ENCODE results near the gene PROM2. TPM values are rescaled to one million over a fixed set of nuclear protein-coding genes. Genes with fewer than 3 reads are reported as not detected.

Gene PROM2
- total RNA-seq, 2 donors from 2014 or later: 2.2 to 2.3 TPM

- Histone ChIP-seq H3K36me3 (ENCODE audit: control insufficient read depth, insufficient read depth, low read length) (no peaks in the 10 kb centered on the region), H3K4me1 (ENCODE audit: control insufficient read depth, insufficient read depth, low read length) (no peaks in the 10 kb centered on the region), H3K27me3 (ENCODE audit: control insufficient read depth, insufficient read depth, low read length, poor library complexity, severe bottlenecking) (no peaks in the 10 kb centered on the region), H3K4me3 (ENCODE audit: low read length) (no peak overlapping the region), H3K27ac (ENCODE audit: low read depth, low read length) (no peak overlapping the region), H3K9me3 (ENCODE audit: control insufficient read depth, low read length) (no peaks in the 10 kb centered on the region), H3K9ac (ENCODE audit: extremely low read depth, low read length, poor library complexity, severe bottlenecking) (no peak overlapping the region)
- Mint-ChIP-seq H3K4me1 (no peaks in the 10 kb centered on the region), H3K27me3 (ENCODE audit: insufficient read depth) (no peaks in the 10 kb centered on the region), H3K27ac (no peak overlapping the region), H3K9me3 (no peaks in the 10 kb centered on the region), H3K4me3 (no peak overlapping the region), H3K36me3 (ENCODE audit: low read depth) (no peaks in the 10 kb centered on the region)
- TF ChIP-seq CTCF (conservative IDR thresholded peaks at IDR 0.05): peak; percentile 15
- DNase-seq: peak; percentile 58
- 86 to 95% methylated on average over 3 to 5 of the region's 5 CpGs for WGBS, 2 experiments (ENCODE audit: insufficient coverage in 1 of 2, insufficient read length in 1 of 2)
Measured at GRCh38 chr2:95307036-95307435, 32.8 kb downstream of the PROM2 start.

GRCh38 chr2:95307878-95308277, 33.6 kb downstream of the PROM2 start:
- H3K9me3 ChIP-seq (ENCODE audit: control insufficient read depth, low read length): no peaks in the 10 kb centered on the region
- no peaks in the 10 kb centered on the region for H3K36me3 ChIP-seq (ENCODE audit: control insufficient read depth, insufficient read depth, low read length)
- no peaks in the 10 kb centered on the region for H3K9me3 Mint-ChIP-seq
- no peaks in the 10 kb centered on the region for H3K4me1 ChIP-seq (ENCODE audit: control insufficient read depth, insufficient read depth, low read length)
- no peaks in the 10 kb centered on the region for H3K36me3 Mint-ChIP-seq (ENCODE audit: low read depth)
- no peaks in the 10 kb centered on the region for H3K27me3 ChIP-seq (ENCODE audit: control insufficient read depth, insufficient read depth, low read length, poor library complexity, severe bottlenecking)
- H3K27ac Mint-ChIP-seq: no peak overlapping the region
- no peaks in the 10 kb centered on the region for H3K4me1 Mint-ChIP-seq
- 80 to 100% methylated on average over 2 to 8 of the region's 8 CpGs for WGBS, 2 experiments (ENCODE audit: insufficient coverage in 1 of 2, insufficient read length in 1 of 2)
- no peak for TF ChIP-seq CTCF (conservative IDR thresholded peaks at IDR 0.05)
- H3K27ac ChIP-seq (ENCODE audit: low read depth, low read length): no peak overlapping the region
- H3K27me3 Mint-ChIP-seq (ENCODE audit: insufficient read depth): no peaks in the 10 kb centered on the region
- no peak for DNase-seq
- H3K9ac ChIP-seq (ENCODE audit: extremely low read depth, low read length, poor library complexity, severe bottlenecking): no peak overlapping the region
- no peak overlapping the region for H3K4me3 Mint-ChIP-seq
- no peak overlapping the region for H3K4me3 ChIP-seq (ENCODE audit: low read length)

- TF ChIP-seq CTCF (conservative IDR thresholded peaks at IDR 0.05): no peak
- DNase-seq: no peak
- H3K36me3 ChIP-seq (ENCODE audit: control insufficient read depth, insufficient read depth, low read length): no peaks in the 10 kb centered on the region
- H3K27ac Mint-ChIP-seq: no peak overlapping the region
- H3K4me3 Mint-ChIP-seq: no peak overlapping the region
- no peak overlapping the region for H3K4me3 ChIP-seq (ENCODE audit: low read length)
- WGBS, 2 experiments (ENCODE audit: insufficient coverage in 1 of 2, insufficient read length in 1 of 2): 84 to 89% methylated on average over 7 to 12 of the region's 12 CpGs
- H3K9me3 Mint-ChIP-seq: no peaks in the 10 kb centered on the region
- H3K9me3 ChIP-seq (ENCODE audit: control insufficient read depth, low read length): no peaks in the 10 kb centered on the region
- H3K4me1 ChIP-seq (ENCODE audit: control insufficient read depth, insufficient read depth, low read length): no peaks in the 10 kb centered on the region
- H3K27me3 ChIP-seq (ENCODE audit: control insufficient read depth, insufficient read depth, low read length, poor library complexity, severe bottlenecking): no peaks in the 10 kb centered on the region
- H3K27me3 Mint-ChIP-seq (ENCODE audit: insufficient read depth): no peaks in the 10 kb centered on the region
- no peaks in the 10 kb centered on the region for H3K4me1 Mint-ChIP-seq
- no peak overlapping the region for H3K27ac ChIP-seq (ENCODE audit: low read depth, low read length)
- no peaks in the 10 kb centered on the region for H3K36me3 Mint-ChIP-seq (ENCODE audit: low read depth)
- H3K9ac ChIP-seq (ENCODE audit: extremely low read depth, low read length, poor library complexity, severe bottlenecking): no peak overlapping the region
Measured at GRCh38 chr2:95308426-95308990, 34.3 kb downstream of the PROM2 start.
